ENCODE results near the gene TIMP3.

The TIMP3 gene

GRCh38 chr22:32760396-32760795 lies 41.1 kb upstream of the TIMP3 start:
- TF ChIP-seq CTCF (conservative IDR thresholded peaks at IDR 0.05): no peak

GRCh38 chr22:32760815-32761214 lies 40.7 kb upstream of the TIMP3 start:
- no peak for TF ChIP-seq CTCF (conservative IDR thresholded peaks at IDR 0.05)
- no peak overlapping the region for H3K27ac ChIP-seq

More at GRCh38 chr22:32760396-32760795, 41.1 kb upstream of the TIMP3 start:
- no peak overlapping the region for H3K27ac ChIP-seq

- TF ChIP-seq CTCF (conservative IDR thresholded peaks at IDR 0.05): no peak
These were observed 40.1 kb upstream of the TIMP3 start for GRCh38 chr22:32761251-32761903.

GRCh38 chr22:32764330-32765131 lies 37.0 kb upstream of the TIMP3 start:
- H3K27ac ChIP-seq: no peak overlapping the region
- TF ChIP-seq CTCF (conservative IDR thresholded peaks at IDR 0.05): no peak

More at GRCh38 chr22:32761251-32761903, 40.1 kb upstream of the TIMP3 start:
- H3K27ac ChIP-seq: no peak overlapping the region

GRCh38 chr22:32765132-32765618 lies 36.3 kb upstream of the TIMP3 start:
- no peak overlapping the region for H3K27ac ChIP-seq
- TF ChIP-seq CTCF (conservative IDR thresholded peaks at IDR 0.05): no peak

- no peak overlapping the region for H3K27ac ChIP-seq
- no peak for TF ChIP-seq CTCF (conservative IDR thresholded peaks at IDR 0.05)
These were observed 29.7 kb upstream of the TIMP3 start for GRCh38 chr22:32771756-32772155.

- TF ChIP-seq CTCF (conservative IDR thresholded peaks at IDR 0.05): peak; percentile 34; the same call in 1 of the 2 replicates
These were observed 25.5 kb upstream of the TIMP3 start for GRCh38 chr22:32775957-32776356.

More at GRCh38 chr22:32775957-32776356, 25.5 kb upstream of the TIMP3 start:
- H3K27ac ChIP-seq: no peak overlapping the region

Measured in VCaP (cell line).